Measurements from ENCODE around the gene CUX1.
A peak's percentile ranks its signal among the peaks of the same experiment; 100 is the strongest.
"Not testable (repeated sequence)": the region's sequence is repeated elsewhere in the genome, so short reads cannot be mapped to it uniquely, and the experiment has no call there.

The CUX1 gene

DNA sequence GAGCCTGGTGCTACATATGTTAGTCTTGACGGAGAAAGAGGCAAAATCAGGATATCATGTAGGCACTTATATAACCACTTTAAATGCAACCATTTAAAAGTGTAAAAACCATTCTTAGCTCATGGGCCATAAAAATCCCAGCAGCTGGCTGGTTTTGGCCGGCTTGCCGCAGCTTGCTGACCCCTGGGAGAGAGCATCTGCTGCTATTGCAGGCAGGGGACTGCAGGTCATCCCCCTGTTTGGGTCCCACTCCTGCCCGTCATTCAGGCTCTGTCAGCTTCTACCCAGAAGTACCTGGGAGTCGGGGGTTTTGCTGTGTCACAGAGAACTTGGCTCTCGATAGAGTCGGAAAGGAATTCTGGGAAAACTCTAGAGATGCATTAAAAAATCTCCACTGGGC lies 187.4 kb downstream of the CUX1 start:
- DNase-seq = no peak

DNA sequence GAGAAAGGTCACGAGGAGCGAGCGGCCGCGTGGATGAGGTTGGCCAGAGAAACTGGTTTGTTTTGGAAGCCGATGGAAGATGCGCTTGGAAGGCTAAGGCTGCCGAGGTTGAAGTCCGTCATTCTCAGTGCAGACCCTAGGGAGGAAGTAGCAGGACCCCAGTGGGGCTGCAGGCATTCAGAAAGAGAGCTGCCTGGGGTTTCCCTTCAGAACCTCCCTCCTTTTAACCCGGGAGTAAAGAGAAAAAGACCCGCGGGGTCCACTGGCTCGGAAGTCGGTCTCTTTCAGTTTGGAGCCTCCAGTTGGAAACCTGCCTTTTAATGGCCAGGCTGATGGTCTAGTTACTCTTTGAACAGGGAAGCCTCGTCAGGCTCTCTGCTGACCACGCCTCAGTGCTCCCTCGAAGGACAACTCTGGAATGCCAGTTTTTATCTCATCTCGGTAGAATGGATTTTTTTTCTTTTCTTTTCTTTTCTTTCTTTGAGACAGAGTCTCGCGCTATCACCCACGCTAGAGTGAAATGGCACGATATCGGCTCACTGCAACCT lies 188.6 kb downstream of the CUX1 start:
- no peak for DNase-seq

DNA sequence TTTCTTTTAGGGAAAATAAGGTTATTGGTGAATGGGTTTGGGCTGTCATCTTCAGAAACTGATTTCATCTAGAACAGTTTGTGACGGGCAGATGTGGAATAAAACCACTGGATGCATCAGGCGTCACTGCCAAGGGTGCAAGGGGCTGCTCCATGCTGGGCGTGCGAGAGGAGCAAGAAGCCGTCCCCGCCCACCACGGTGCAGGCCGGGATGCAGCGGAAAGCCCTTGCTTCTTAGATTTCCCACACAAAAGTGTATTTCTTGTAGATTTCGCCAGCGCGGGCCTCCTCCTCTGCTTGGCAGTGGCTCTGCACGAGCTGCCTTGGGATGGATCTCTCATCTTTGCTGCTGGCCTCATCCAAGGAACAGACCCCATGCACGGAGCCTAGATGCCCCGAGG lies 189.3 kb downstream of the CUX1 start:
- no peak for DNase-seq

DNA sequence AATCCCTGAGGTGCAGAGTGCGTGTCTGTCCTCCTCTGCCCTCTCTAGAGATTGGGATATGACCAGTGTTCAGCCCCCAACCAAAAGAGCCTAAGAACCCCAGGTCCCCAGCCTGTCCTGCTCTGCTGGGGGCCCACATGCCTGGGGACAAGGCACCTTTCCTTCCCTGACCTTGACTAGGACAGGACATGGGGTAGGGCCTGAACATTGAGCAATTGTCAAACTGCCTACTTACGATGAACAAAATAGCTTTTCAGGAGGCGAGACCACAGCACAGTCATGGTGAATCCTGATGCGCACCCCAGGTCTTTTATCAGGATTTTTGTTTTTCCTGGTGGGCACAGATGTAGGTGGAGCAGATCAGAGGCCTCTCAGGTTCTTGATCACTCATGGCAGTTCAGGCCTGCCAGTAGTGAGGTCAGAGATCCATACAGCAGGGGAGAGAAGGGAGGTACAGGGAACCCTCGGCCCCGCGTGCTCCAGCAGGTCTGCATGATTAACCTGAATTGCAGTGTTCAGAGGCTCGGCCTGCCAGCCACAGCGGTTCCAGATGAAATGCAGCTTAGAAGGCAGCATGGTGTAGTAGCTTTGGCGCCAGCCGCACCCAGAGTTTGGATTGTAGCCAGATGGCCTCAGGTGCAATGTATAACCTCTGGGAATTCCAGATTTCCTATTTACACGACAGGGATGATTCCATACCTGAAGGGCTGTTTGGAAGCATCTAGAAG lies 191.3 kb downstream of the CUX1 start:
- no peak for DNase-seq

DNA sequence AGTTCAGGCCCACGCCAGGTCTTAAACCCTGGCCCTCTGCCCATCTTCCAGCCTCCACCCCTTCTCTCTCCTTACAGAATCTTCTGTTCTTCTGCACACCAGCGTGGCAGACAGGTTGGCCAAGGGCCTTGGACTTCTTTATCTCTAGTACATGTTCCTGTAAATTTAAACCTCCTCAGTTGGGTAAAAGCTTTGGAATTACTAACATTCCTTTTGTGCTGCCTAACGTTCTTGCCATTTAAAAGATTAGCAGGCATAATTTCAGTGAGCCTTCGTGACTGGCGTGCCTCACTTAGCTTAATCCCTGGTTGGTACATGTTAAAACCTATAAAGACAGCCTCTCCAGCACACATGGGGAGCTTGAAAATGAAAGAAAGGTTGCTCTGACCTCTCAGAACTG lies 192.2 kb downstream of the CUX1 start:
- no peak for DNase-seq

DNA sequence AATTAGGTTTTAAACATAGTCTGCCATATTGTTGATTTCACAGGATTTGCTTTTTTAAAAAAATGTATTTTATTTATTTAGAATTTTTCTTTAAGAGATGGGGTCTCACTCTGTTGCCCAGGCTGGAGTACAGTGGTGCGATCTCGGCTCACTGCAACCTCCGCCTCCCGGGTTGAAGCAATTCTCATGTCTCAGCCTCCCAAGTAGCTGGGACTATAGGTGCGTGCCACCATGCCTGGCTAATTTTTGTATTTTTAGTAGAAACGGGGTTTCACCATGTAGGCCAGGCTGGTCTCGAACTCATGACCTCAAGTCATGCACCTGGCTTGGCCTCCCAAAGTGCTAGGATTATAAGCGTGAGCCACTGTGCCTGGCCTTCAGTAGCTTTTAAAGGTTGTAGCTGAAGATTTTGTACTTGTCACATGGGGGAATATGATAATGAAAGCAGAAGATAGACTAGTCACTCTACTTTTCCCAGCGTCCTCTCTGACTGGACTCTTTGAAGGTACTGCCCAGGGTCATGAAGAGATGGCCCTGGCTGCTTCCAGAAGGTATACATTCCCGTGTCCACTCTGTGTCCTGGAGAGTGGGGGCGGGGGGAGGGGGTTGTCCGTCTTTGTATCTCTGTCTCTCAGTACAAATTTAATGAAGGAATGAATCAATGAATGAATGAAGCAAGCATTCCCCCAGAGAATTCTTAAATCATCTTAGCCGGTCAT lies 194.8 kb downstream of the CUX1 start:
- DNase-seq = not testable (repeated sequence)

DNA sequence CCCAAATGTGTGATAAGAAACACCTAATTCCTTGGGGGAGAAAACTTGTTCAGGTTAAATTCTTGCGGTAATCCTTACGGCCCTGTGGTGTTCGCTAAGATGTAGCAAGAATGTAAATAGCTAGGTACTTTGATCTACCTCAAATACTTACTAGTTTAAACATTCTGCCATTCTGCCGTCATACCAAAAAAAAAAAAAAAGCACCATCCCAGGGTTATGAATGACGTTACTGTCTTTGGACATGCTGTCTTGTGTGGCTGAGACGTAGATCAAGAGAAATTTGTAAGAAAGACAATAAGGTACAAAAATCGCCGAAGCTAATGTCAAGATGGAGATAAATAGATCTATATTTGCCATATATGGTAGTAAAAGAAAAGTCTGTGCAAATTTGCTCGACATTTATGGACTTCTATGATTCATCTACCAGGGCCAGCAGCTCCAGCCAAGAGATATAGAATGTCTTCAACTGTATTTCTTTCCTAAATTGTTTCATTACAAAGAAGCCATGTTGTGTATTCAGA lies 195.6 kb downstream of the CUX1 start:
- no peak for DNase-seq

DNA sequence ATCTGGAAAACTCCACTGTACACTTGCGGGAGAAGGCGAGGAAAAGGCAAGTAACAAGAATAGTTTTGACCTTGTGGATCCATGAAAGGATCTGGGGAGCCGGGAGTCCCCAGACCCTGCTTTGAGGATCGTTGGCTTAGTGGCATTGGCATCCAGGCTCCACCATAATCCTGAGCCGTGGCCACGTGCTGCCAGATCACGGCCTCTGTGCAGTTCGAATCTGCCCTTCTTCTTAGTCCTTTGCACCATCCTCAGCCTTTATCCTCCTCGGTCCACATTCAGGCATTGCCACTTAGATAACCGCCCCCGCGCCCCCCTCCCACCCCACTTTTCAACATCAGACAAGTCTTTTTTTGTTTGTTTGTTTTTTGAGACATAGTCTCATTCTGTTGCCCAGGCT lies 201.4 kb downstream of the CUX1 start:
- no peak for DNase-seq

DNA sequence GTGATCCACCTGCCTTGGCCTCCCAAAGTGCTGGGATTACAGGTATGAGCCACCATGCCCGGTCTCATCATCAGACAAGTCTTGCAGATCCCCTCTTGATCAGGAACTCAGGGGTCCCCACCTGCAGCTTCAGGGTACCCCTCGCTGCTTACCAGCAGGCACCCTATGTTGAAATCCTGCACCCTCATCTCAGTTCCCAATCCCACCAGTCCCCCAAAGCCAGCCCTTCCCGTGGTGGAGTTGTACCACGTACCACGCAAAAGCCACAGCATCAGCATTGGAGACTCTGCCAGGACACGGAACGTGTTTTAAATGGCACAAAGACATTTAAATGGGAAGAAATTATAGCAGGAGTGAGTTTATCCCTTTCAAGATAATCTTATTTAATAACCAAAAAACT lies 202.0 kb downstream of the CUX1 start:
- no peak for DNase-seq

DNA sequence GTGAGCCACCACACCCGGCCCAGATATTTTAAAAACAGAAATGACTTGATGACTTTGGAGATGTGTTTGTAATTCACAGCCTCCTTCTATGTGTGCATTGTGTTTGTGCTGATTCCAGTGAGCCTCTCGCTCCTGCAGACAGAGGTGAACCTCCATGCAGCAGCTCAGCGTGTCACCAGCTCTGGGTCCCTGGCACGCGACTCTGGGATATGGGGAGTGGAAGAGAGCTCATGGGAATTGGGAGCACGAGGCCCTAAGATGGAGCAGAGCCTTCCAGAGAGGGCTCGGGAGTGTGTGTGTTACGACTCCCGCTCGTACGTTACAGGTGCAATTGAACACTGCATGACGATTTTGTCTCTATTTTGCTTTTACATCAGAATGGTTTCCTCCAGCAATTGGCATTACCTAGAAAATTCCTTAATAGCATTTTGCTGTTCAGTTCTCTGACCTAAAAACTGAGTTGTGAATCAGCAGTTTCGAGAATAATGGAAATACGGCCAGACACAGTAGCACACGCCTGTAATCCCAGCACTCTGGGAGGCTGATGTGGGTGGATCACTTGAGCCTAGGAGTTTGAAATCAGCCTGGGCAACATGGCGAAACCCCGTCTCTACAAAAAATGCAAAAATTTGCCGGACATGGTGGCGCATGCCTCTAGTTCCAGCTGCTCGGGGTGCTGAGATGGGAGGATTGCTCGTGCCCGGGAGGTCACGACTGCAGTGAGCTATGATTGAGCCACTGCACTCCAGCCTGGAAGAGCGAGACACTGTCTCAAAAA lies 204.6 kb downstream of the CUX1 start:
- DNase-seq = peak in 1 of 51 donors; percentile 19

DNA sequence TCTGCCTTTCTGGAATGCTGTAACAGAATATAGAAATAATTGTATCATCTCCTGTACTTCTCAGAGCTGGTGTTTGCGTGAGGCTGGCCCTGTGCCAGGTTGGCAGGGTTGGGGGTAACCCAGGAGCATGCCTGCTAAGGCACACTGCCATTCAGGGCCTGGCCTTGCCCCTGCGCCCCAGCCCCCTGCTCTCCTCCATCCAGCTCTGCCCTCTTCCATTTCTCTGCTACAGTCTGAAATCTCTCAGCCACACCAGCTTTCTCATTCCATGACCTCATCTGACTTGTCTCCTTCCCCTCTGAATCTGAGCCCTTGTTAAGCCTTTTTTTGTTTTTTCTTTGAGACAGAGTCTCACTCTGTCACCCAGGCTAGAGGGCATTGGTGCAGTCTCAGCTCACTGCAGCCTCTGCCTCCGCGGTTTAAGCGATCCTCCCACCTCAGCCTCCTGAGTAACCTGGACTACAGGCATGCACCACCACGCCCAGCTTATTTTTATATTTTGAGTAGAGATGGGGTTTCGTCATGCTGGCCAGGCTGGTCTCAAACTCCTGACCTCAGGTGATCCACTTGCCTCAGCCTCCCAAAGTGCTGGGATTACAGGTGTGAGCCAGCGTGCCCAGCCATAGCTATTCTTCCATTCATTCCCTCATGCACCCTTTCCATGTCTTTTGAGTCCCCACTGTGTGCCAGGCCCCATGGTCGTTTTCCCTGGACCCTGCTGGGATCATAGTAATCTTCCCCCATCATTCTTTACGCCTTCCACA lies 206.8 kb downstream of the CUX1 start:
- DNase-seq = peak in 3 of 51 donors; percentile 2 to 5 (median 5)

DNA sequence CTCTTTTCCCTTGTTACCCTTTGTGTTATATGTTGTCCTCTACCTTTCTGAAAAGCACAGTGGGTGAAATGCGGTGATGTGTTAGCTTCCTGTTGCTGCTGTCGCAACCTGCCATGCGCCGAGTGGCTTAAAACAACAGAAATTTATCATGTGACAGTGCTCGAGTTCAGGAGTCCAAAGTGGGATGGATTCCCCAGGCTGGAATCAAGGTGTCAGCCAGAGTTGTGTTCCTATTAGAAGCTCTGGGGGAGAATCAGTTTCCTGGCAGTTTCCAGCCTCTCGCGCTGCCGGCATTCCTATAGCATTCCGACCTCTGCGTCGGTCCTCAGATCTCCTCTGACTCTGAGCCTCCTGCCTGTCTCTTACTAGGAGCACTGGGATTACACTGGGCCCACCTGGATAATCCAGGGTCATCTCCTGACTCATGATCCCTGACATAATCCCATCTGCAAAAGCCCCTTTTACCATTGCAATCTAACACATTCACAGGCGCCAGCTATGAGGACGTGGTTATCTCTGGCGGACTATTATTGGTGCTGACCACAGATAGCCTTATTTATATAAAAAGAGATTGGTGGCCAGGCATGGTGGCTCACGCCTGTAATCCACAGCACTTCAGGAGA lies 207.5 kb downstream of the CUX1 start:
- no peak for DNase-seq

DNA sequence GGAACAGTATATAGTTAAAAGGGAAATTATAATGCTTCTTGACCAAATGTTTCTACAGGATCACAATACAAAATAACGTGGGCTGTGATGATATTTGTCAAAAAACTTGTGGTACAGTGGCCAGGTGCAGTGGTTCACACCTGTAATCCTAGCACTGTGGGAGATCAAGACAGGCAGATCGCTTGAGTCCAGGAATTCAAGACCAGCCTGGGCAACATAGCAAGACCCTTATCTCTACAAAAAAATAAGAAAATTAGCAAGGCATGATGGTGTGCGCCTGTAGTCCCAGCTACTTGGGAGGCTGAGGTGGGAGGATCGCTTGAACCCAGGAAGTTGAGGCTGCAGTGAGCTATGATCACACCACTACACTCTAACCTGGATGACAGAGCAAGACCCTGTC lies 208.4 kb downstream of the CUX1 start:
- DNase-seq = not testable (repeated sequence)

DNA sequence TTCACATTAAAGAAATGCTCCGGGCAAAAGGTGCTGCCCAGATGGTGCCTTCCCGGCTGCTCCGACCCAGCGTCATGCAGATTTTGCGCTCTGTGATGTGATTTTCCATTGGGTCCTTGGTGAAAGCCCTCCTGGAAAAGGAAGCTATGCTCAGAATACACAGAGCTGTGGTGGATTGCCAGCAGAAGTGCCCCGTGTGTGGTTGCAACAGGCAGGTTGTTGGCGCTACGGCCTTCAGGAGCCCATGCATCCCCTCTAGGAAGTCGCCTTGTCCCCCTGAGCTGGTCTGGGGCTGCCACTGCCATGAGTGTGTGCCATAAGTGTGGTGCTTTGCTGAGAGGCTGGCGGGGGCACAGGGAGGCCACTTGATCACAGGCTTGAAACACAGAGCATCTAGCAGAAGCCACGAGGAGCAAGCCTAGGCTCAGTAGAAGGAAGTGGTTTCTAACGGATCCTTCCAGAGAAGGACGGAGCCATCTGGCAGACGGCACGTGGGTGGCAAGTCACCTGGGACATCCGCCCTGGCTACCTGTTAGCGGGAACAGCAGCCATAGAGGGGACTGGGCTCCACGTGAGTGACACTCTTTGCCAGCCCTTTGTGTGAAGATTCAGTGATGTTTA lies 210.9 kb downstream of the CUX1 start:
- no peak for DNase-seq

DNA sequence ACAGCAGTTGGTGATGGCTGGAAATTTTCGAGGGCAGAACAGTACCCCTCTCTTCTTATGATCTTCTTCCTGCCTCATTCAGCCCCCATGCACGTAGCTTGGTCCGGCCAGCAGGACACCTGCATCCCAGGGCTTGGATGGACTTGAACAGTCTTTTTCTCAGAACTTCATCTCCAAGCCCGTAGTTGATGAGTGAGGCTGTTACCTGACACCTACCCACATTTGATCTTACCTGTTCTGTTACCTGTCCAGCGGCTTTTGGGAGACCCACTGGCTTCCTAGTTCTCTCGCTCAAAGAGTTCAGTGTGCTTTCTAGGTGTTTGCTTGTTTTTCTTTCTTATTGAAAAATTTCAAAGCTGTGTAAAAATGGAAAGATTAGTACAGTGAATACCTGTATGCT lies 212.2 kb downstream of the CUX1 start:
- no peak for DNase-seq

DNA sequence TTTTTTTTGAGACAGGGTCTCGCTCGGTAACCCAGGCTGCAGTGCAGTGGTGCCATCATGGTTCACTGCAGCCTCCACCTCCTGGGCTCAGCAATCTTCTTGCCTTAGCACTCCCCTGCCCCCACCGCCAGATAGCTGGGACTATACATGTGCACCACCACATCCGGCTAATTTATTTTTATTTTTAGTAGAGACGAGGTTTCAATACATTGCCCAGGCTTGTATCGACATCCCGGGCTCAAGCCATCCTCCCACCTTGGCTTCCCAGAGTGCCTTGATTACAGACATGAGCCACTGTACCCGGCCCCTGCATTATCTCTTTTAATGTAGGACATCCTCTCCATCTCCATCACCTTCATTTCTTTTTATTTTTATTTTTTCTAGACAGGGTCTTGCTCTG lies 213.3 kb downstream of the CUX1 start:
- no peak for DNase-seq

DNA sequence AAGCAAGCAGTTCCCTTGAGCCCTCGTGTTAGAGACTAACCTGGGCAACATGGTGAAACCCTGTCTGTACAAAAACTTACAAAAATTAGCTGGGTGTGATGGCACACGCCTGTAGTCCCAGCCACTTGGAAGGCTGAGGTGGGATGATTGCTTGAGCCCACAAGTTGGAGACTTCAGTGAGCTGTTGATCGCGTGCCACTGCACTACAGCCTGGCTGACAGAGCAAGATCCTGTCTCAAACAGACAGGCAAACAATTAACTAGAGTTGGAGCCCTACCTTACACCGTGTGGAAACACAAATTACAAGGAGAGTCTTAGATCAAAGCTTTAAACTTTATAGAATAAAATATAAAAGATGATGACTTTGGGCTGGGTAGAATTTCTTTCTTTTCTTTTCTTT lies 219.5 kb downstream of the CUX1 start:
- DNase-seq = no peak

DNA sequence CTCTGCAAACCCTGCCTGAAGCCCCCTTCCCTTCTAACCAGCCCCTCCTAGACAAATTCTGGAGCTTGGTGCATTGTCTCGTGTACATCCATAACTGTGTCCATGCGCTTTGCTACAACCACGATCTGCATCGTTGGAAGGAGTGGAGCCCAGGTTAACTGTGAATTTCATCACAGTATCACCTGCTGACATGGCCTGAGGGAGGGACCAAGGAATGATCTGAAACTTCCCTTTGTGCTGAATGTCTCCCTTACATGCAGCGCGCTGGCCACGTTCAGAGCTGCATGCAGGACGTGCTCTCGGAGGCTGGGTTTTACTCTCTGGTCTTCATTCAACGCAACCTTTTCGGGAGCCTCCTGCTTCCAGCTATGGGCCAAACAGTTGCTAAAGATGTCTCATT lies 222.3 kb downstream of the CUX1 start:
- no peak for DNase-seq

DNA sequence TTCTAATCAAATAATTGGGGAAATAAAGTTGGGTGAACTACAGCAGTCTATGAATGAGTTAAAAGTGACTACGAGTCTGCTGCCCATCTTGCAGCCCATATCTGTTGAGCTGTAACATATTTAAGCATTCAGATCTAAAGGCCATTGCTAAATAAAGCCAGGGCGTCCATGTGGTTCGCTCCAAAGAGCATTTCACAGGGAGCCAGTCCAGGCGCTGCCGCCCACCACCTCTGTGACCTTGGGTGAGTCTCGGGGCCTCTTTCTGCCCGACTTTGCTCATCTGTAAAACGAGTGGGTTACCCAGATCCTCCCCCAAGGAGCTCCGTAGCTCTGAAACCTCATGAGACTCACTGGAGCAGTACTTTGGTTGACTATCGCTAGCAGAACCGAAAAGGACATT lies 223.1 kb downstream of the CUX1 start:
- no peak for DNase-seq

DNA sequence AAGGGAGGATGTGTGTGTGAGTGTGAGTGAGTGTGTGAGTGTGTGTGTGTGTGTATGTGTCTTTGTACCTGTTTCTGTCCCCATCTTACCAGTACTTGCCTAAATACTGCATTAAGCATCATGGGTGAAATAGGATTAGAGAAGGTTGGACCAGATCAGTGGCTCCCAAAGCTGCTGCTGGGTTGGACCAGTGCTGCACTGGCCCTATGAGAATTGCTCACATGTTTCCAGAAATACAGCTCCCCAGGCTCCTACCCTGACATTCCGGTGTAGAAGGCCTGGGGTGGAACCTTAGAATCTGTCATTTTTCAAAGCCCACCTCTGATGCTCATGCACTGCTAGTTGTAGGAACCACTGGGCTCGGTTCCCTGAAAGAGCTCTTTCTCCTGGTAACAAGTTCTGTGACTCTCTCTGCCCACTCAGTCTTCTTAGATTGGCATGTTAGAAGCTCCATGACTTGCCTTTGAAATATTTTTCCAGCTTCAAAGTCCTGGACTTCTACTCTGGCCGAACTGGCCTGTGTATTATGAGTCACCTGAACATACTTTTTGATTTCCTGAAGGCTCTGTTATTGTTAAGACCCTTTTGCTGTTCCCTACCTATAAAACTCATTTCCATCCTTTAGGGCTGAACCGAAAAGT lies 224.7 kb downstream of the CUX1 start:
- DNase-seq = no peak

Data from hypothalamus (tissue), 51 donors.